Keratinocyte (primary cell): ENCODE measurements around the gene RER1. TPM values are rescaled to one million over a fixed set of nuclear protein-coding genes. Genes with fewer than 3 reads are reported as not detected.
A peak's percentile ranks its signal among the peaks of the same experiment; 100 is the strongest.

ENCODE experiments used
- DNase-seq: peaks from one replicate; pipeline ENCODE4 v3.0.0-alpha.2; 2011; ENCODE audit warnings: low read depth, missing footprints, low spot score
- FAIRE-seq: peaks from 2 replicates; lab custom pipeline; 2011; peaks lifted over from hg19 to GRCh38; lab: Jason Lieb, UNC
- H2AFZ ChIP-seq: 2 replicates; pipeline ENCODE4 v1.6.0; 2012; ENCODE audit warnings: low read length, control low read depth, inconsistent platforms; ENCODE audit not compliant: control insufficient read depth
- H3K27ac ChIP-seq: 2 replicates; pipeline ENCODE4 v1.5.1; 2011; ENCODE audit warnings: low read length; ENCODE audit not compliant: control insufficient read depth, insufficient read depth
- H3K27me3 ChIP-seq: 3 replicates; pipeline ENCODE4 v1.6.0; 2011; ENCODE audit warnings: low read length; ENCODE audit not compliant: control insufficient read depth, insufficient read depth; ENCODE audit errors: extremely low read depth
- H3K36me3 ChIP-seq, 2 experiments: 2 replicates in 1 of 2; 3 replicates in 1 of 2; pipeline ENCODE4 v1.5.1; 2011; ENCODE audit warnings: low read length in 2 of 2, mild to moderate bottlenecking in 1 of 2; ENCODE audit not compliant: control insufficient read depth in 2 of 2, insufficient read depth in 2 of 2; ENCODE audit errors: extremely low read depth in 1 of 2
- H3K4me1 ChIP-seq: 3 replicates; pipeline ENCODE4 v1.5.1; 2011; ENCODE audit warnings: low read length; ENCODE audit not compliant: control insufficient read depth, insufficient read depth; ENCODE audit errors: extremely low read depth
- H3K4me2 ChIP-seq: 3 replicates; pipeline ENCODE4 v1.6.0; 2011; ENCODE audit warnings: low read depth, low read length; ENCODE audit not compliant: control insufficient read depth, insufficient read depth; ENCODE audit errors: extremely low read depth
- H3K4me3 ChIP-seq, 3 experiments: fragments of 200-600 bp in 1 of 3; sonication (generic) in 1 of 3; 2 replicates in 2 of 3; 3 replicates in 1 of 3; pipeline ENCODE4 v1.5.1; 2011 to 2016; ENCODE audit warnings: low read length in 3 of 3, mild to moderate bottlenecking in 3 of 3, control low read depth in 2 of 3, inconsistent platforms in 1 of 3, low read depth in 1 of 3, mixed read lengths in 1 of 3, mixed run types in 1 of 3, moderate library complexity in 1 of 3; ENCODE audit not compliant: control insufficient read depth in 2 of 3, insufficient read depth in 2 of 3; ENCODE audit errors: extremely low read depth in 1 of 3
- H3K79me2 ChIP-seq: 2 replicates; pipeline ENCODE4 v1.6.0; 2012; ENCODE audit warnings: low read length; ENCODE audit not compliant: control insufficient read depth, insufficient read depth
- H3K9ac ChIP-seq: 3 replicates; pipeline ENCODE4 v1.6.0; 2011; ENCODE audit warnings: low read length; ENCODE audit not compliant: control insufficient read depth, insufficient read depth; ENCODE audit errors: extremely low read depth
- H3K9me1 ChIP-seq: 3 replicates; pipeline ENCODE4 v1.6.0; 2011; ENCODE audit warnings: low read length; ENCODE audit not compliant: control insufficient read depth, insufficient read depth; ENCODE audit errors: extremely low read depth
- H3K9me3 ChIP-seq: 2 replicates; pipeline ENCODE4 v1.5.1; 2012; ENCODE audit warnings: low read depth, low read length; ENCODE audit not compliant: control insufficient read depth
- H4K20me1 ChIP-seq: 3 replicates; pipeline ENCODE4 v1.6.0; 2011; ENCODE audit warnings: low read length; ENCODE audit not compliant: control insufficient read depth, insufficient read depth; ENCODE audit errors: extremely low read depth
- EZH2 ChIP-seq: IDR thresholded peaks from one replicate; pipeline ENCODE4 v1.6.1; 2012; ENCODE audit warnings: inconsistent platforms, mild to moderate bottlenecking, low read length, moderate library complexity
- dilution Hi-C: fragments of 300-500 bp; cut with MboI; formaldehyde crosslinking; loops from one replicate; pipeline ENCODE4 v1.7.0; 2020; ENCODE audit warnings: low sequenced_read_pairs; ENCODE audit not compliant: extremely low pct_ligation_motif_present
- polyA plus RNA-seq, 5 experiments: library from polyadenylated mRNA; depleted of rRNA in 3 of 5; stranded (reverse) in 3 of 5; stranded (forward) in 1 of 5; unstranded in 1 of 5; fragments of >200 nt; gene quantifications; 1 replicate in 1 of 5; 2 replicates in 3 of 5; 3 replicates in 1 of 5; pipeline versions ENCODE4 v1.2.1 to v1.2.3, GENCODE V29; 2011 to 2012; ENCODE audit warnings: missing spikeins in 2 of 5, low read depth in 1 of 5, low replicate concordance in 1 of 5
- TF ChIP-seq, protein P1 (sequence below), 3 experiments: IDR thresholded peaks in 1 of 3; conservative IDR thresholded peaks in 1 of 3; optimal IDR thresholded peaks in 1 of 3; 2 replicates in 2 of 3; 3 replicates in 1 of 3; pipeline versions ENCODE3 to v1.5.1; 2011; ENCODE audit warnings: low read length in 3 of 3, mild to moderate bottlenecking in 3 of 3, moderate library complexity in 2 of 3, control low read depth in 1 of 3, inconsistent platforms in 1 of 3; ENCODE audit not compliant: insufficient read depth in 2 of 3; ENCODE audit errors: extremely low read depth in 1 of 3

The RER1 gene
- polyA plus RNA-seq, 1 donor (not counting 4 experiments of a cell fraction or from before 2014, with no cell fraction given): 297 TPM

DNA sequence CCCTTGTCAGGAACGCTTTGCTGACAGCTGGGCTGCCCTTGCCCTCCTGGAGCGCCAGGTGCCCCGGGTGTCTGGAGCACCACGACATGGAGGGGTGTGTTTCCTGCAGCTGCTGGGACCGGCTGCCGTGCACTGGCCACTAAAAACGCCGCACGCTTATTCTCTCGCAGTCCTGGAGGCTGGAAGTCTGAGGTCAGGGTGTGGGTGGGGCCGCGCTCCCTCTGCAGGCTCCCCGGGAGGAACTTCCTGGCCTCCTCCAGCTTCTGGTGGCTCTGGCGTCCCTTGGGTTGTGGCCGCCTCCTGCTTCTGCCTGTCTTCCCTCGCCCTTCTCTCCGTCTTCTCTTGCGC, 56.4 kb downstream of the RER1 start:
- dilution Hi-C loops: no loop called here
- H3K27ac ChIP-seq: no peak overlapping the region
- no peaks in the 10 kb centered on the region for H3K9me3 ChIP-seq
- no peak overlapping the region for H3K4me3 ChIP-seq
- DNase-seq (no peak), FAIRE-seq (no peak)
- H3K4me2 ChIP-seq: no peak overlapping the region
- no peak for TF ChIP-seq EZH2
- TF ChIP-seq, protein P1, sequence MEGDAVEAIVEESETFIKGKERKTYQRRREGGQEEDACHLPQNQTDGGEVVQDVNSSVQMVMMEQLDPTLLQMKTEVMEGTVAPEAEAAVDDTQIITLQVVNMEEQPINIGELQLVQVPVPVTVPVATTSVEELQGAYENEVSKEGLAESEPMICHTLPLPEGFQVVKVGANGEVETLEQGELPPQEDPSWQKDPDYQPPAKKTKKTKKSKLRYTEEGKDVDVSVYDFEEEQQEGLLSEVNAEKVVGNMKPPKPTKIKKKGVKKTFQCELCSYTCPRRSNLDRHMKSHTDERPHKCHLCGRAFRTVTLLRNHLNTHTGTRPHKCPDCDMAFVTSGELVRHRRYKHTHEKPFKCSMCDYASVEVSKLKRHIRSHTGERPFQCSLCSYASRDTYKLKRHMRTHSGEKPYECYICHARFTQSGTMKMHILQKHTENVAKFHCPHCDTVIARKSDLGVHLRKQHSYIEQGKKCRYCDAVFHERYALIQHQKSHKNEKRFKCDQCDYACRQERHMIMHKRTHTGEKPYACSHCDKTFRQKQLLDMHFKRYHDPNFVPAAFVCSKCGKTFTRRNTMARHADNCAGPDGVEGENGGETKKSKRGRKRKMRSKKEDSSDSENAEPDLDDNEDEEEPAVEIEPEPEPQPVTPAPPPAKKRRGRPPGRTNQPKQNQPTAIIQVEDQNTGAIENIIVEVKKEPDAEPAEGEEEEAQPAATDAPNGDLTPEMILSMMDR (optimal IDR thresholded peaks at IDR 0.05 in 1 of 3, IDR thresholded peaks at IDR 0.05 in 1 of 3, conservative IDR thresholded peaks at IDR 0.05 in 1 of 3; ENCODE audit: extremely low read depth in 1 of 3, insufficient read depth in 2 of 3, low read length in 3 of 3): no peak
- H3K9ac ChIP-seq: no peak overlapping the region
- peaks cover 3% of the 10 kb centered on the region for H3K9me1 ChIP-seq
- peaks cover 81% of the 10 kb centered on the region for H3K79me2 ChIP-seq
- peaks cover 0 to 13% of the 10 kb centered on the region in 2 experiments for H3K36me3 ChIP-seq
- peaks cover 24% of the 10 kb centered on the region for H4K20me1 ChIP-seq
- H3K27me3 ChIP-seq: no peaks in the 10 kb centered on the region
- no peak overlapping the region for H2AFZ ChIP-seq
- H3K4me1 ChIP-seq: peaks cover 32% of the 10 kb centered on the region

- H3K4me1 ChIP-seq: peaks cover 44% of the 10 kb centered on the region
- TF ChIP-seq, protein P1 (optimal IDR thresholded peaks at IDR 0.05 in 1 of 3, IDR thresholded peaks at IDR 0.05 in 1 of 3, conservative IDR thresholded peaks at IDR 0.05 in 1 of 3; ENCODE audit: extremely low read depth in 1 of 3, insufficient read depth in 2 of 3, low read length in 3 of 3): no peak
- TF ChIP-seq EZH2: no peak
- FAIRE-seq (peak; percentile 73), DNase-seq (no peak)
- no peak overlapping the region for H3K4me3 ChIP-seq
- dilution Hi-C loops: no loop called here
- peaks cover 3% of the 10 kb centered on the region for H3K9me1 ChIP-seq
- H3K9ac ChIP-seq: no peak overlapping the region
- no peak overlapping the region for H2AFZ ChIP-seq
- peaks cover 0 to 16% of the 10 kb centered on the region in 2 experiments for H3K36me3 ChIP-seq
- no peak overlapping the region for H3K4me2 ChIP-seq
- peak overlapping the region; percentile 20 for H3K27ac ChIP-seq
- H3K79me2 ChIP-seq: peaks cover 85% of the 10 kb centered on the region
- H3K9me3 ChIP-seq: no peaks in the 10 kb centered on the region
- H4K20me1 ChIP-seq: peaks cover 13% of the 10 kb centered on the region
- no peaks in the 10 kb centered on the region for H3K27me3 ChIP-seq
Measured at GRCh38 chr1:2449636-2450454, 58.2 kb downstream of the RER1 start.
